Breast epithelium (tissue), 4 donors: ENCODE results near the gene EPHB2. TPM values are rescaled to one million over a fixed set of nuclear protein-coding genes. Genes with fewer than 3 reads are reported as not detected.

Experiments
- DNase-seq, 2 donors: peaks; one replicate each; pipeline ENCODE4 v3.0.0-alpha.2; 2019; ENCODE audit warnings: low spot score in 2 of 2
- H3K27ac ChIP-seq, 2 donors: fragments of 200-600 bp; sonication (generic) in 1 of 2; one replicate each; pipeline ENCODE4 v1.5.1; 2016 to 2019; ENCODE audit warnings: mild to moderate bottlenecking in 1 of 2
- H3K27me3 ChIP-seq, 2 donors: fragments of 200-600 bp; sonication (generic) in 1 of 2; one replicate each; pipeline versions ENCODE4 v1.5.1 to v1.6.0; 2017 to 2019; ENCODE audit warnings: control low read depth in 1 of 2, mild to moderate bottlenecking in 1 of 2
- H3K36me3 ChIP-seq: fragments of 200-600 bp; one replicate; pipeline ENCODE4 v1.5.1; 2019
- H3K4me1 ChIP-seq, 2 donors: fragments of 200-600 bp; sonication (generic); one replicate each; pipeline ENCODE4 v1.5.1; 2016 to 2019; ENCODE audit warnings: control low read depth in 1 of 2
- H3K4me3 ChIP-seq, 3 donors: fragments of 200-600 bp; sonication (generic); 1 replicate in 2 of 3; 2 replicates in 1 of 3; pipeline ENCODE4 v1.5.1; 2016 to 2019; ENCODE audit warnings: mild to moderate bottlenecking in 3 of 3, moderate library complexity in 2 of 3
- H3K9me3 ChIP-seq, 2 donors: fragments of 200-600 bp; sonication (generic) in 1 of 2; one replicate each; pipeline ENCODE4 v1.5.1; 2016 to 2019; ENCODE audit warnings: control low read depth in 1 of 2
- CTCF ChIP-seq, 3 donors: fragments of 450-650 bp; IDR thresholded peaks; one replicate each; pipeline ENCODE4 v1.5.1; 2016 to 2017; ENCODE audit warnings: antibody characterized with exemption in 3 of 3, mild to moderate bottlenecking in 3 of 3, moderate library complexity in 3 of 3
- POLR2A ChIP-seq: fragments of 450-650 bp; IDR thresholded peaks from one replicate; pipeline ENCODE4 v1.6.1; 2016; ENCODE audit warnings: antibody characterized with exemption, mild to moderate bottlenecking, moderate library complexity
- POLR2AphosphoS5 ChIP-seq, 3 donors: sonication (generic); formaldehyde crosslinking; IDR thresholded peaks; one replicate each; pipeline ENCODE4 v1.6.1; 2017; ENCODE audit warnings: antibody characterized with exemption in 3 of 3
- intact Hi-C: fragments of 100-400 bp; cut with DNase I; formaldehyde crosslinking; loops from one replicate; pipeline ENCODE4 v1.15.1; 2023; ENCODE audit warnings: low total_unique reads
- total RNA-seq, 3 donors: library from RNA; depleted of rRNA; stranded (reverse); fragments of >200 nt; gene quantifications; one replicate each; pipeline ENCODE4 v1.1.0, GENCODE V29; 2016

Gene EPHB2
- total RNA-seq, 3 donors from 2014 or later: 1.3 to 4.6 (median 1.5) TPM

- Histone ChIP-seq H3K36me3 (no peaks in the 10 kb centered on the region), H3K27ac (peak overlapping the region; percentile 68 to 71), H3K4me3 (no peak overlapping the region), H3K9me3 (no peaks in the 10 kb centered on the region), H3K27me3 (no peaks in the 10 kb centered on the region), H3K4me1 (peaks cover 0 to 10% of the 10 kb centered on the region in 2 donors)
- DNase-seq: no peak
- TF ChIP-seq POLR2A (no peak), POLR2AphosphoS5 (IDR thresholded peaks at IDR 0.05) (no peak), CTCF (IDR thresholded peaks at IDR 0.05) (no peak)
- intact Hi-C loops: no loop called here
Observed at GRCh38 chr1:22825486-22826189, 115.0 kb downstream of the EPHB2 start.

GRCh38 chr1:22826604-22827580 is 116.3 kb downstream of the EPHB2 start:
- intact Hi-C loops: no loop called here
- DNase-seq: peak in 1 of 2 donors; percentile 78
- Histone ChIP-seq H3K9me3 (no peaks in the 10 kb centered on the region), H3K27me3 (no peaks in the 10 kb centered on the region), H3K27ac (peak overlapping the region; percentile 68 to 71), H3K4me1 (peaks cover 0 to 10% of the 10 kb centered on the region in 2 donors), H3K4me3 (no peak overlapping the region), H3K36me3 (no peaks in the 10 kb centered on the region)
- TF ChIP-seq CTCF (IDR thresholded peaks at IDR 0.05): no peak
- TF ChIP-seq POLR2AphosphoS5 (IDR thresholded peaks at IDR 0.05): peak in 1 of 3 donors; percentile 43

DNA sequence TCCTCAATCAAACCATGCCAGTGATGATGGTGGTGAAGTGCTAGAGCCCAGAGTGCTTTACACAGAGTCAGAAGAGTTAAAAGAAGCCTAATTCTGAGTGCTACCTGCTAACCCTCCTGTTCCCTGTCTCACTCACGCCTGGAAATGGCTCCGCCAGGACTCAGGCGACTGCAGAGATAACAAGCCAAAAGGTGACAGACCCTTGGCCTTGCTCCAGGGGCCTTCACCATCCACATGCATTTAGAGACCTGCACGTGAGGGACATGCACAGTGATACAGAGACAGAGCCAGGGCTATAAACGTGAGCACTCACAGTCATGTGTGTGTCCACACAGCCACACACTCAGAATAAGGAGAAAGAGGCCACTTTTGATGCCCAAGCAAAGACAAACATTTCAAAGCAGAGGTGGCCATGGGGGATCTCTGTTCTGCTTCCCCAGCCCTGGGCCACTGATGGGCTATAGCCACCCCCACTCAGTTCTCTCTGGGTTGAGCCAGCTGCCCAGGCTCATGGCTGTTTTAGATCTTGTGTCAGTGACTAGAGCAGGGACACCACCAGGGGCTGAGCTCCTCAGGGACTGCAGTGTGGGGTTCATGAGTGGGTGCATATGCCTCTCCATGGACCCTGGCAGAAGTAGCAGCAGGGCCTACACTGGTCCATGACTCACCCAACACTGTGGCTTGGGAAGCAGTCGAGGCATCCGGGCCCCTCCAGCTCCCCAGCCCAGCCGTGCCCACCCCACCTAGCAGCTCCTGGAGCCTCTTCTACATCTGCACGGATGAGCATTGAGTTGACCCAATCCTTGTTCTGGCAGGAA is 117.2 kb downstream of the EPHB2 start:
- DNase-seq: no peak
- TF ChIP-seq POLR2A (no peak), CTCF (IDR thresholded peaks at IDR 0.05) (no peak), POLR2AphosphoS5 (IDR thresholded peaks at IDR 0.05) (no peak)
- Histone ChIP-seq H3K4me1 (peaks cover 0 to 10% of the 10 kb centered on the region in 2 donors), H3K27ac (peak overlapping the region in 1 of 2 donors; percentile 71), H3K27me3 (no peaks in the 10 kb centered on the region), H3K4me3 (no peak overlapping the region), H3K36me3 (no peaks in the 10 kb centered on the region), H3K9me3 (no peaks in the 10 kb centered on the region)
- intact Hi-C loops: no loop called here

DNA sequence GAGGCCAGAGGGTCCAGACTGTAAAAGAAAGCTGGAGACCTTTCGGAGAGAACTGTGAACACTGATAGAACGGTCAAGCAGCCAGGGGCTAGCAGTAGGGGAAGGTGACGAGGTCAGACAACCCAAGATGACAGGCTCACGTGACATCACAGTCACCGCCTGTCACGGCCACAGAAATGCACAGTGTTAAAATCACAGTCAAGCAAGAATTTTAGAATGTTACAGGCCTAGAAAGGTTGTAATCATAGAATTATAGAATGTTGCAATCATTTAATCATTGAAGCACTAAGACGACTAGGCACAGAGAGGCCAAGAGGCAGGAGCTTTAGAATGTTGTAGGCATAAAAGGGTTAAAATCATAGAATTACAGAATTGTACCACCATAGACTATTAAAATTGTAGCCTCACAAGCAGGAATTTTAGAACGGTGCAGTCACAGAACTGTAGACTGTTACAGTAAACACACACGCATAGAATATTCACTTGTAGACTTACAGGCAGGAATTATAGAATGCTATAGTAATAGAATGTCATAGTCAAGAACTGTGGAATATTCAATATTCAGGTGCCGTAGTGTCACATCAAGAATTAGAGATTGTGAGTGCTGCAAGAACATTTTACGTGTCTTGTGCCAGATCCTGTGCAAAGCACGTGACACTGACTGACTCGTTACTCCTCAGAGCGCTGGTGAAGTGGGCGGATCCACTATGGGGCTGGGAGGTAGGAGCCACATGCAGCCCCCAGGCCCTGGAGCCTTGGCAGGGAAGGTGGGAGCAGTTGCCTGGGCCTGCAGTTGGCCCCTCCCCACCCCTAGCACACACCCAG is 118.1 kb downstream of the EPHB2 start:
- Histone ChIP-seq H3K9me3 (no peaks in the 10 kb centered on the region), H3K27ac (peak overlapping the region; percentile 29 to 30), H3K4me3 (no peak overlapping the region), H3K27me3 (no peaks in the 10 kb centered on the region), H3K4me1 (peaks cover 0 to 10% of the 10 kb centered on the region in 2 donors), H3K36me3 (no peaks in the 10 kb centered on the region)
- intact Hi-C loops: no loop called here
- DNase-seq: no peak
- TF ChIP-seq CTCF (IDR thresholded peaks at IDR 0.05): no peak
- TF ChIP-seq POLR2AphosphoS5 (IDR thresholded peaks at IDR 0.05): no peak
- no peak for TF ChIP-seq POLR2A
